GM12878 (cell line): ENCODE data around the gene OR1S1. TPM values are rescaled to one million over a fixed set of nuclear protein-coding genes. Genes with fewer than 3 reads are reported as not detected.

Experiments used
- ATAC-seq: fragments of 200-7000 bp; cut with Tn5 transposase; 3 replicates; pipeline ENCODE4 v1.9.1; 2020; ENCODE audit warnings: mild to moderate bottlenecking, moderate library complexity
- BruUV-seq: library from RNA; stranded (reverse); fragments of 400-500 nt; replicated peaks from 2 replicates; lab custom pipeline; 2021; lab: Mats Ljungman, UMichigan
- CTCF ChIA-PET: fragments of 300-600 bp; sonication (Branson Sonifier 250); formaldehyde crosslinking; extraction: SDS; loops from one replicate; lab custom pipeline; 2021; ENCODE audit warnings: inconsistent platforms; lab: Yijun Ruan, JAX
- POLR2A ChIA-PET: fragments of 350-600 bp; formaldehyde crosslinking; extraction: SDS; loops from one replicate; lab custom pipeline; 2021; ENCODE audit warnings: inconsistent platforms; lab: Charles Lee
- RAD21 ChIA-PET: fragments of 300-600 bp; sonication (Branson Sonifier 250); formaldehyde crosslinking; loops from one replicate; lab custom pipeline; 2023; ENCODE audit warnings: antibody characterized with exemption; ENCODE audit not compliant: unreplicated experiment; lab: Charles Lee
- SMC1A ChIA-PET: fragments of 300-600 bp; sonication (Branson Sonifier 250); formaldehyde crosslinking; loops from one replicate; lab custom pipeline; 2023; ENCODE audit not compliant: unreplicated experiment, uncharacterized antibody; lab: Charles Lee
- DNase-seq: peaks from one replicate; pipeline ENCODE4 v3.0.0-alpha.2; 2011; ENCODE audit warnings: low read depth, low spot score
- FAIRE-seq: peaks from 3 replicates; lab custom pipeline; 2011; peaks lifted over from hg19 to GRCh38; lab: Jason Lieb, UNC
- H2AFZ ChIP-seq: 2 replicates; pipeline ENCODE4 v1.6.0; 2011; ENCODE audit warnings: low read depth, low read length, control low read depth; ENCODE audit not compliant: control insufficient read depth
- H3K27ac ChIP-seq: 2 replicates; pipeline ENCODE4 v1.5.1; 2011; ENCODE audit warnings: control low read depth; ENCODE audit not compliant: control insufficient read depth, insufficient read depth
- H3K27me3 ChIP-seq, 2 experiments: replicated peaks in 1 of 2; 2 replicates each; pipeline versions ENCODE4 v1.6.0 to v1.6.1; 2011; ENCODE audit warnings: low read length in 1 of 2; ENCODE audit not compliant: control insufficient read depth in 2 of 2, insufficient read depth in 2 of 2
- H3K36me3 ChIP-seq, 2 experiments: 2 replicates each; pipeline ENCODE4 v1.5.1; 2011; ENCODE audit warnings: low read length in 1 of 2; ENCODE audit not compliant: control insufficient read depth in 2 of 2, insufficient read depth in 2 of 2
- H3K4me1 ChIP-seq: 2 replicates; pipeline ENCODE4 v1.6.1; 2011; ENCODE audit warnings: mild to moderate bottlenecking, low read length, moderate library complexity, mixed read lengths; ENCODE audit not compliant: control insufficient read depth, insufficient read depth
- H3K4me2 ChIP-seq: 2 replicates; pipeline ENCODE4 v1.6.0; 2011; ENCODE audit warnings: control low read depth; ENCODE audit not compliant: control insufficient read depth, insufficient read depth
- H3K4me3 ChIP-seq: fragments of 200-600 bp; sonication (generic); 2 replicates; pipeline ENCODE4 v1.5.1; 2016
- H3K79me2 ChIP-seq: 2 replicates; pipeline ENCODE4 v1.6.0; 2011; ENCODE audit warnings: low read length; ENCODE audit not compliant: control insufficient read depth, insufficient read depth
- H3K9ac ChIP-seq: 2 replicates; pipeline ENCODE4 v1.8.0; 2011; ENCODE audit warnings: low read length, control low read depth, mixed read lengths; ENCODE audit not compliant: control insufficient read depth, insufficient read depth
- H3K9me3 ChIP-seq: replicated peaks from 3 replicates; pipeline ENCODE4 v1.5.1; 2011; ENCODE audit warnings: mild to moderate bottlenecking, low read length; ENCODE audit not compliant: control insufficient read depth, insufficient read depth
- H4K20me1 ChIP-seq: 2 replicates; pipeline ENCODE4 v1.6.0; 2011; ENCODE audit not compliant: control insufficient read depth, insufficient read depth
- CBFB ChIP-seq: IDR thresholded peaks from 2 replicates; pipeline ENCODE4 v1.6.1; 2016; ENCODE audit warnings: antibody characterized with exemption, low read depth
- CEBPZ ChIP-seq: fragments of 150-350 bp; IDR thresholded peaks from 2 replicates; pipeline ENCODE4 v1.6.1; 2016; ENCODE audit warnings: low read depth, low read length
- CREM ChIP-seq: IDR thresholded peaks from 2 replicates; pipeline ENCODE4 v1.6.1; 2014; ENCODE audit warnings: antibody characterized with exemption, low read depth
- ELK1 ChIP-seq: IDR thresholded peaks from 2 replicates; pipeline ENCODE4 v1.6.1; 2012; ENCODE audit warnings: low read depth, low read length, improper control_type of control experiment
- IKZF2 ChIP-seq, 2 experiments: fragments of 450-650 bp; IDR thresholded peaks; 2 replicates each; pipeline ENCODE4 v1.6.1; 2017; ENCODE audit warnings: mild to moderate bottlenecking in 2 of 2, moderate library complexity in 2 of 2
- MLLT1 ChIP-seq: fragments of 450-650 bp; IDR thresholded peaks from 2 replicates; pipeline ENCODE4 v1.6.1; 2016; ENCODE audit warnings: mild to moderate bottlenecking
- NFYA ChIP-seq: IDR thresholded peaks from 2 replicates; pipeline ENCODE4 v1.6.1; 2011; ENCODE audit warnings: low read depth, mild to moderate bottlenecking, low read length, improper control_type of control experiment, borderline replicate concordance
- RAD51 ChIP-seq: fragments of 450-650 bp; IDR thresholded peaks from 2 replicates; pipeline ENCODE4 v1.6.1; 2016; ENCODE audit warnings: moderate library complexity, mild to moderate bottlenecking, inconsistent platforms
- RB1 ChIP-seq: fragments of 450-650 bp; formaldehyde crosslinking; IDR thresholded peaks from 2 replicates; pipeline ENCODE4 v1.6.1; 2017; ENCODE audit warnings: mild to moderate bottlenecking, borderline replicate concordance
- STAT1 ChIP-seq: fragments of 450-650 bp; conservative IDR thresholded peaks from 2 replicates; pipeline ENCODE4 v1.6.1; 2014; ENCODE audit warnings: antibody characterized with exemption, mild to moderate bottlenecking
- TBL1XR1 ChIP-seq: IDR thresholded peaks from 2 replicates; pipeline ENCODE4 v1.6.1; 2012; ENCODE audit warnings: low read depth, low read length, improper control_type of control experiment
- USF2 ChIP-seq: IDR thresholded peaks from 2 replicates; pipeline ENCODE4 v1.6.1; 2011; ENCODE audit warnings: low read depth, low read length, improper control_type of control experiment, borderline replicate concordance
- WGBS: methylation state at CpG from one replicate; pipeline ENCODE4 v1.1.6; 2016; ENCODE audit warnings: low lambda C conversion rate; ENCODE audit not compliant: insufficient replicate concordance, insufficient coverage; ENCODE audit errors: missing lambda C conversion rate; 5-methylcytosine and 5-hydroxymethylcytosine counted together
- in situ Hi-C: fragments of 300-500 bp; cut with MboI; formaldehyde crosslinking; loops from 9 replicates; pipeline ENCODE4 v1.14.3; 2018; ENCODE audit warnings: mixed read lengths
- intact Hi-C: fragments of 100-400 bp; cut with micrococcal nuclease; formaldehyde crosslinking; loops from one replicate; pipeline ENCODE4 v1.14.2; 2022; ENCODE audit not compliant: unreplicated experiment
- polyA plus RNA-seq, 11 experiments: library from polyadenylated mRNA; depleted of rRNA in 4 of 11; unstranded in 6 of 11; stranded (reverse) in 5 of 11; fragments of >200 nt; fragmentation: Nextera tagmentation in 4 of 11; fragmentation: Illumina TruSeq in 1 of 11; extraction: Ambion mirVana in 4 of 11; extraction: Trizol in 1 of 11; gene quantifications; 1 replicate in 1 of 11; 2 replicates in 10 of 11; pipeline versions ENCODE4 v1.2.1 to v1.2.3, GENCODE V29; 2011 to 2016; ENCODE audit warnings: inconsistent platforms in 2 of 11, missing spikeins in 2 of 11, low read depth in 1 of 11
- total RNA-seq, 4 experiments: library from RNA; depleted of rRNA in 3 of 4; stranded (reverse); fragments of >200 nt in 3 of 4; fragmentation: Illumina TruSeq in 1 of 4; extraction: Trizol in 1 of 4; gene quantifications; 2 replicates each; pipeline versions ENCODE4 v1.2.1 to v1.2.3, GENCODE V29; 2013 to 2021

Gene OR1S1
- total and polyA plus RNA-seq, 10 of the 15 experiments (the other 5 are each of a cell fraction or from before 2014, with no cell fraction given), result not detected

- TF ChIP-seq RAD51 (no peak), STAT1 (no peak), IKZF2 (IDR thresholded peaks at IDR 0.05) (no peak), RB1 (no peak), USF2 (no peak), CBFB (no peak)
- no peaks in the 10 kb centered on the region for H4K20me1 ChIP-seq
- FAIRE-seq, result no peak
- ChIA-PET SMC1A (interaction anchor here (1.2 kb wide), 1 partner anchor 14 kb away, joined by 3 read pairs; no protein-coding TSS in a partner anchor), CTCF (no interaction called here), POLR2A (no interaction called here), RAD21 (no interaction called here)
- ATAC-seq, result no peak
- H3K36me3 ChIP-seq, result no peaks in the 10 kb centered on the region
- WGBS, result 0% methylated on average over 2 of the region's 2 CpGs
- no peaks in the 10 kb centered on the region for H3K27me3 ChIP-seq
- H3K9me3 ChIP-seq, result no peaks in the 10 kb centered on the region
- no peaks in the 10 kb centered on the region for H3K79me2 ChIP-seq
- in situ Hi-C loops (no loop called here), intact Hi-C loops (no loop called here)
- H3K27ac ChIP-seq, result no peak within 1 kb of the TSS
- no TSS peak for BruUV-seq
- no peaks in the 10 kb centered on the region for H3K4me1 ChIP-seq
- no peak within 1 kb of the TSS for H3K9ac ChIP-seq
- no peak within 1 kb of the TSS for H3K4me2 ChIP-seq
- DNase-seq, result no peak
- H3K4me3 ChIP-seq, result no peak within 1 kb of the TSS
- no peak within 1 kb of the TSS for H2AFZ ChIP-seq
Measured at GRCh38 chr11:58188770-58189169, 23.8 kb upstream of the OR1S1 start, which contains the start of gene OR9Q2. TSS of gene OR9Q2 (plus strand) at chr11:58189070. CDS start at chr11:58190491, 1,421 bp downstream.

- WGBS, result 11% methylated on average over 3 of the region's 3 CpGs
- intact Hi-C loops, result no loop called here
- Histone ChIP-seq H3K4me1 (no peaks in the 10 kb centered on the region), H3K4me3 (no peak overlapping the region), H3K4me2 (no peak overlapping the region), H3K79me2 (no peaks in the 10 kb centered on the region), H3K9ac (no peak overlapping the region), H2AFZ (no peak overlapping the region), H3K36me3 (no peaks in the 10 kb centered on the region), H3K27ac (no peak overlapping the region), H3K27me3 (no peaks in the 10 kb centered on the region), H4K20me1 (no peaks in the 10 kb centered on the region), H3K9me3 (no peaks in the 10 kb centered on the region)
- FAIRE-seq, result no peak
- no peak for DNase-seq
- ChIA-PET SMC1A (no interaction called here), POLR2A (no interaction called here), CTCF (no interaction called here), RAD21 (no interaction called here)
- in situ Hi-C loops, result no loop called here
- no TSS peak for BruUV-seq
- ATAC-seq, result no peak
- TF ChIP-seq TBL1XR1 (no peak), MLLT1 (no peak), CEBPZ (no peak), CREM (no peak), ELK1 (no peak), NFYA (no peak)
Measured at GRCh38 chr11:58192229-58192628, 20.3 kb upstream of the OR1S1 start.
